Measurements from ENCODE around the gene RND3.

RND3 gene

GRCh38 chr2:150432312-150432625 lies 55.2 kb downstream of the RND3 start:
- H3K4me1 ChIP-seq (ENCODE audit: control insufficient read depth in 1 of 2, insufficient read depth in 1 of 2, low read depth in 1 of 2, low read length in 1 of 2) = no peaks in the 10 kb centered on the region
- no peaks in the 10 kb centered on the region for H3K27me3 ChIP-seq
- H3K36me3 ChIP-seq = no peaks in the 10 kb centered on the region
- no peak for TF ChIP-seq CTCF (IDR thresholded peaks at IDR 0.05)
- H3K9me3 ChIP-seq = no peaks in the 10 kb centered on the region
- no peak overlapping the region for H3K27ac ChIP-seq
- H3K4me3 ChIP-seq (ENCODE audit: low read depth in 1 of 2, low read length in 1 of 2) = no peak overlapping the region

GRCh38 chr2:150431561-150432311 lies 55.7 kb downstream of the RND3 start:
- Histone ChIP-seq H3K27ac (no peak overlapping the region), H3K27me3 (no peaks in the 10 kb centered on the region)
- no peak for TF ChIP-seq CTCF (IDR thresholded peaks at IDR 0.05)

GRCh38 chr2:150429384-150429961 lies 58.0 kb downstream of the RND3 start:
- Histone ChIP-seq H3K9me3 (no peaks in the 10 kb centered on the region), H3K4me1 (ENCODE audit: control insufficient read depth in 1 of 2, insufficient read depth in 1 of 2, low read depth in 1 of 2, low read length in 1 of 2) (no peaks in the 10 kb centered on the region), H3K4me3 (ENCODE audit: low read depth in 1 of 2, low read length in 1 of 2) (no peak overlapping the region), H3K27ac (no peak overlapping the region), H3K36me3 (no peaks in the 10 kb centered on the region), H3K27me3 (no peaks in the 10 kb centered on the region)
- no peak for TF ChIP-seq CTCF (IDR thresholded peaks at IDR 0.05)

More at GRCh38 chr2:150431561-150432311, 55.7 kb downstream of the RND3 start:
- Histone ChIP-seq H3K4me3 (ENCODE audit: low read depth in 1 of 2, low read length in 1 of 2) (no peak overlapping the region), H3K9me3 (no peaks in the 10 kb centered on the region), H3K36me3 (no peaks in the 10 kb centered on the region), H3K4me1 (ENCODE audit: control insufficient read depth in 1 of 2, insufficient read depth in 1 of 2, low read depth in 1 of 2, low read length in 1 of 2) (no peaks in the 10 kb centered on the region)

GRCh38 chr2:150428641-150429040 lies 58.8 kb downstream of the RND3 start:
- no peak for TF ChIP-seq CTCF (IDR thresholded peaks at IDR 0.05)
- no peaks in the 10 kb centered on the region for H3K27me3 ChIP-seq
- no peak overlapping the region for H3K4me3 ChIP-seq (ENCODE audit: low read depth in 1 of 2, low read length in 1 of 2)
- no peak overlapping the region for H3K27ac ChIP-seq
- no peaks in the 10 kb centered on the region for H3K4me1 ChIP-seq (ENCODE audit: control insufficient read depth in 1 of 2, insufficient read depth in 1 of 2, low read depth in 1 of 2, low read length in 1 of 2)
- H3K36me3 ChIP-seq = no peaks in the 10 kb centered on the region
- no peaks in the 10 kb centered on the region for H3K9me3 ChIP-seq

- no peaks in the 10 kb centered on the region for H3K27me3 ChIP-seq
- no peak overlapping the region for H3K27ac ChIP-seq
- H3K4me3 ChIP-seq (ENCODE audit: low read depth in 1 of 2, low read length in 1 of 2) = no peak overlapping the region
- H3K4me1 ChIP-seq (ENCODE audit: control insufficient read depth in 1 of 2, insufficient read depth in 1 of 2, low read depth in 1 of 2, low read length in 1 of 2) = no peaks in the 10 kb centered on the region
- H3K9me3 ChIP-seq = no peaks in the 10 kb centered on the region
- TF ChIP-seq CTCF (IDR thresholded peaks at IDR 0.05) = no peak
- H3K36me3 ChIP-seq = no peaks in the 10 kb centered on the region
These were observed 60.2 kb downstream of the RND3 start for GRCh38 chr2:150427298-150427697.
